ENCODE measurements around the gene SLC30A1.

- no peak for TF ChIP-seq CTCF (IDR thresholded peaks at IDR 0.05)
- no peak for TF ChIP-seq POLR2A (IDR thresholded peaks at IDR 0.05)
Observed at GRCh38 chr1:211614615-211615014, 35.7 kb upstream of the SLC30A1 start.
